ENCODE measurements around the gene MUC5B. TPM values are rescaled to one million over a fixed set of nuclear protein-coding genes. Genes with fewer than 3 reads are reported as not detected.
"Not testable (repeated sequence)": the region's sequence is repeated elsewhere in the genome, so short reads cannot be mapped to it uniquely, and the experiment has no call there.

Gene MUC5B
- total and polyA plus RNA-seq, 4 donors = 0.25 TPM; not detected in 3

DNA sequence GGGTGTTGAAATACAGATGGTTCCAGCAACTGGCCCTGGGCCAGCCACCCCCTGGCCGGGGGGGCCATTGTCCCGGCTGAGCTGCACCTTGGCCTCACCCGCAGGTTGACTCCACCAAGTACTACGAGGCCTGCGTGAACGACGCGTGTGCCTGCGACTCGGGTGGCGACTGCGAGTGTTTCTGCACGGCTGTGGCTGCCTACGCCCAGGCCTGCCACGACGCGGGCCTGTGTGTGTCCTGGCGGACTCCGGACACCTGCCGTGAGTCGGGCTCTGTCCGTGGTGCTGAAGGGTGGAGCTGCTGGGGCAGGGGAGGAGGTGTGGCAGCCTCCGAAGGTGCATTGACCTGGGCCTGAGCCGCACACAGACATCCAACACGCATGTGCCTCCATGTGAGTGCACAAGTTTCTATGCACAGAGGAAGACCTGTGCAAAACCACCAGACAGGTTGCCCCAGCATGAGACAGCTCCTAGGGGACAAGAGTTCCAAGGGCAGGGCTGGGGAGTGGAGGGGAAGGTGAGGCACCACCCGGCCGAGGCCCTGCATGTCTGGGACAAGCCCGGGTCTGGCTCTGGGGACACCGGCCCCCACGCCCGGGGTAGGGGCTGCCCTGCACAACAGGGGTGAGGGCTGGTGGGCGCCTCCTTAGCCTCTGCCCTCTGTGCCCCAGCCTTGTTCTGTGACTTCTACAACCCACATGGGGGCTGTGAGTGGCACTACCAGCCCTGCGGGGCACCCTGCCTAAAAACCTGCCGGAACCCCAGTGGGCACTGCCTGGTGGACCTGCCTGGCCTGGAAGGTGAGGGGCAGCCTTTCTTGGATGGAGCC is 16.1 kb downstream of the MUC5B start:
- H3K27ac ChIP-seq (ENCODE audit: low read depth in 1 of 2, low read length in 2 of 2) = no peak overlapping the region
- no peak overlapping the region for H3K4me3 ChIP-seq (ENCODE audit: low read length in 2 of 2)
- intact Hi-C loops (cut with DNase I) = no loop called here
- WGBS, 2 donors = 64 to 66% methylated on average over 34 of the region's 34 CpGs
- ATAC-seq (ENCODE audit: low FRiP score) (no peak), DNase-seq (no peak)
- H3K27me3 ChIP-seq (ENCODE audit: control insufficient read depth in 1 of 2, insufficient read depth in 2 of 2, low read length in 1 of 2) = no peaks in the 10 kb centered on the region
- H3K36me3 ChIP-seq (ENCODE audit: control insufficient read depth in 1 of 2, insufficient read depth in 2 of 2, low read length in 1 of 2) = no peaks in the 10 kb centered on the region
- no peaks in the 10 kb centered on the region for H3K9me3 ChIP-seq (ENCODE audit: control insufficient read depth, low read length)
- H3K4me1 ChIP-seq (ENCODE audit: control insufficient read depth in 1 of 2, insufficient read depth in 2 of 2, low read length in 2 of 2) = no peaks in the 10 kb centered on the region

DNA sequence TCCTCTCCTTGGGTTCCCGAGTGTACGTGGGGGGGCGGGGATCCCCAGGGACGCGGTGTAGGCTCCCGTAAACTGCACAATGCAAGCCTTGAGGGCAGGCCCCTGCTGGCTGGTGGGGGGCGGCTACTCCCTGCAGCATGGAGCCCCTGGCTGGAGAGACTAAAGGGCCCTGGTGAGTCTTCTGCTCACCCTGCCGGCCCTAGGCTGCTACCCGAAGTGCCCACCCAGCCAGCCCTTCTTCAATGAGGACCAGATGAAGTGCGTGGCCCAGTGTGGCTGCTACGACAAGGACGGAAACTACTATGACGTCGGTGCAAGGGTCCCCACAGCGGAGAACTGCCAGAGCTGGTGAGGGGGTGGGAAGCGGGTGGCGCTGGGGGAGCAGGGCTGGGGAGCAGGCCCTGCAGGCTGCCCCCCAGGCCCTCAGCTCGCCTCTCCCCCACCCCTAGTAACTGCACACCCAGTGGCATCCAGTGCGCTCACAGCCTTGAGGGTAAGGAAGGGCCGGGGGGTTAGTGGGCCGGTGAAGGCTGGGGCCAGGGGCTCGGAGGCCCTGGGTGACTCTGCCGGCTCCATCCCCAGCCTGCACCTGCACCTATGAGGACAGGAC is 16.8 kb downstream of the MUC5B start:
- DNase-seq = no peak
- no peaks in the 10 kb centered on the region for H3K9me3 ChIP-seq (ENCODE audit: control insufficient read depth, low read length)

DNA sequence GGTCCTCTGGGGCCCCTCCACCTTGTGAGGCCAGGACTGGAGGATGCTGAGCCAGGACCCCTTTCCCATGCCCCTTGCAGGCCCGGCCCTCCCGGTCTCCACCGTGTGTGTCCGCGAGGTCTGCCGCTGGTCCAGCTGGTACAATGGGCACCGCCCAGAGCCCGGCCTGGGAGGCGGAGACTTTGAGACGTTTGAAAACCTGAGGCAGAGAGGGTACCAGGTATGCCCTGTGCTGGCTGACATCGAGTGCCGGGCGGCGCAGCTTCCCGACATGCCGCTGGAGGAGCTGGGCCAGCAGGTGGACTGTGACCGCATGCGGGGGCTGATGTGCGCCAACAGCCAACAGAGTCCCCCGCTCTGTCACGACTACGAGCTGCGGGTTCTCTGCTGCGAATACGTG is 17.9 kb downstream of the MUC5B start:
- Histone ChIP-seq H3K27me3 (ENCODE audit: control insufficient read depth in 1 of 2, insufficient read depth in 2 of 2, low read length in 1 of 2) (no peaks in the 10 kb centered on the region), H3K27ac (ENCODE audit: low read depth in 1 of 2, low read length in 2 of 2) (no peak overlapping the region), H3K36me3 (ENCODE audit: control insufficient read depth in 1 of 2, insufficient read depth in 2 of 2, low read length in 1 of 2) (no peaks in the 10 kb centered on the region), H3K4me3 (ENCODE audit: low read length in 2 of 2) (no peak overlapping the region), H3K9me3 (ENCODE audit: control insufficient read depth, low read length) (no peaks in the 10 kb centered on the region), H3K4me1 (ENCODE audit: control insufficient read depth in 1 of 2, insufficient read depth in 2 of 2, low read length in 2 of 2) (no peaks in the 10 kb centered on the region)
- no peak for DNase-seq
- no peak for ATAC-seq (ENCODE audit: low FRiP score)
- 95 to 96% methylated on average over 25 of the region's 25 CpGs for WGBS, 2 donors
- intact Hi-C loops (cut with DNase I) = no loop called here

More for the DNA sequence above, 16.8 kb downstream of the MUC5B start:
- peak; percentile 6 for ATAC-seq (ENCODE audit: low FRiP score)
- WGBS, 2 donors = 87 to 88% methylated on average over 23 of the region's 23 CpGs
- no peak overlapping the region for H3K27ac ChIP-seq (ENCODE audit: low read depth in 1 of 2, low read length in 2 of 2)
- H3K36me3 ChIP-seq (ENCODE audit: control insufficient read depth in 1 of 2, insufficient read depth in 2 of 2, low read length in 1 of 2) = no peaks in the 10 kb centered on the region
- H3K27me3 ChIP-seq (ENCODE audit: control insufficient read depth in 1 of 2, insufficient read depth in 2 of 2, low read length in 1 of 2) = no peaks in the 10 kb centered on the region
- H3K4me3 ChIP-seq (ENCODE audit: low read length in 2 of 2) = no peak overlapping the region
- intact Hi-C loops (cut with DNase I) = no loop called here
- H3K4me1 ChIP-seq (ENCODE audit: control insufficient read depth in 1 of 2, insufficient read depth in 2 of 2, low read length in 2 of 2) = no peaks in the 10 kb centered on the region

DNA sequence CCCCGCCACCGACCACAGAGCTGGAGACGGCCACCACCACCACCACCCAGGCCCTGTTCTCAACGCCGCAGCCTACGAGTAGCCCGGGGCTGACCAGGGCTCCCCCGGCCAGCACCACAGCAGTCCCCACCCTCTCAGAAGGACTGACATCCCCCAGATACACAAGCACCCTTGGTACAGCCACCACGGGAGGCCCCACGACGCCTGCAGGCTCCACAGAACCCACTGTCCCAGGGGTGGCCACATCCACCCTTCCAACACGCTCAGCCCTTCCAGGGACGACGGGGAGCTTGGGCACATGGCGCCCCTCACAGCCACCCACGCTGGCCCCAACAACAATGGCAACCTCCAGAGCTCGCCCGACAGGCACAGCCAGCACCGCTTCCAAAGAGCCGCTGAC is 18.8 kb downstream of the MUC5B start:
- 93 to 97% methylated on average over 20 of the region's 20 CpGs for WGBS, 2 donors
- no peak overlapping the region for H3K4me3 ChIP-seq (ENCODE audit: low read length in 2 of 2)
- H3K36me3 ChIP-seq (ENCODE audit: control insufficient read depth in 1 of 2, insufficient read depth in 2 of 2, low read length in 1 of 2) = no peaks in the 10 kb centered on the region
- H3K27ac ChIP-seq (ENCODE audit: low read depth in 1 of 2, low read length in 2 of 2) = no peak overlapping the region
- H3K27me3 ChIP-seq (ENCODE audit: control insufficient read depth in 1 of 2, insufficient read depth in 2 of 2, low read length in 1 of 2) = no peaks in the 10 kb centered on the region
- H3K4me1 ChIP-seq (ENCODE audit: control insufficient read depth in 1 of 2, insufficient read depth in 2 of 2, low read length in 2 of 2) = no peaks in the 10 kb centered on the region
- H3K9me3 ChIP-seq (ENCODE audit: control insufficient read depth, low read length) = no peaks in the 10 kb centered on the region
- DNase-seq = no peak
- intact Hi-C loops (cut with DNase I) = no loop called here
- no peak for ATAC-seq (ENCODE audit: low FRiP score)

GRCh38 chr11:1242289-1242688 is 19.4 kb downstream of the MUC5B start:
- no peak for DNase-seq
- ATAC-seq (ENCODE audit: low FRiP score) = no peak
- H3K4me1 ChIP-seq (ENCODE audit: control insufficient read depth in 1 of 2, insufficient read depth in 2 of 2, low read length in 2 of 2) = no peaks in the 10 kb centered on the region
- no peak overlapping the region for H3K4me3 ChIP-seq (ENCODE audit: low read length in 2 of 2)
- no peaks in the 10 kb centered on the region for H3K9me3 ChIP-seq (ENCODE audit: control insufficient read depth, low read length)
- intact Hi-C loops (cut with DNase I) = no loop called here
- H3K27me3 ChIP-seq (ENCODE audit: control insufficient read depth in 1 of 2, insufficient read depth in 2 of 2, low read length in 1 of 2) = no peaks in the 10 kb centered on the region
- WGBS, 2 donors = 95% methylated on average over 19 to 20 of the region's 20 CpGs
- no peak overlapping the region for H3K27ac ChIP-seq (ENCODE audit: low read depth in 1 of 2, low read length in 2 of 2)
- H3K36me3 ChIP-seq (ENCODE audit: control insufficient read depth in 1 of 2, insufficient read depth in 2 of 2, low read length in 1 of 2) = no peaks in the 10 kb centered on the region

- H3K4me3 ChIP-seq (ENCODE audit: low read length in 2 of 2); intact Hi-C loops (cut with DNase I); DNase-seq; H3K27ac ChIP-seq (ENCODE audit: low read depth in 1 of 2, low read length in 2 of 2); H3K36me3 ChIP-seq (ENCODE audit: control insufficient read depth in 1 of 2, insufficient read depth in 2 of 2, low read length in 1 of 2); H3K27me3 ChIP-seq (ENCODE audit: control insufficient read depth in 1 of 2, insufficient read depth in 2 of 2, low read length in 1 of 2); ATAC-seq (ENCODE audit: low FRiP score); H3K9me3 ChIP-seq (ENCODE audit: control insufficient read depth, low read length); H3K4me1 ChIP-seq (ENCODE audit: control insufficient read depth in 1 of 2, insufficient read depth in 2 of 2, low read length in 2 of 2): not testable (repeated sequence)
- WGBS, 2 donors = 89 to 95% methylated on average over 4 to 10 of the region's 11 CpGs
Measured at GRCh38 chr11:1242751-1243150, 19.9 kb downstream of the MUC5B start.

- intact Hi-C loops (cut with DNase I); DNase-seq; ATAC-seq (ENCODE audit: low FRiP score); H3K36me3 ChIP-seq (ENCODE audit: control insufficient read depth in 1 of 2, insufficient read depth in 2 of 2, low read length in 1 of 2); H3K4me3 ChIP-seq (ENCODE audit: low read length in 2 of 2); H3K27me3 ChIP-seq (ENCODE audit: control insufficient read depth in 1 of 2, insufficient read depth in 2 of 2, low read length in 1 of 2); H3K27ac ChIP-seq (ENCODE audit: low read depth in 1 of 2, low read length in 2 of 2); H3K9me3 ChIP-seq (ENCODE audit: control insufficient read depth, low read length); H3K4me1 ChIP-seq (ENCODE audit: control insufficient read depth in 1 of 2, insufficient read depth in 2 of 2, low read length in 2 of 2): not testable (repeated sequence)
- WGBS, 2 donors = 97% methylated on average over 13 to 15 of the region's 18 CpGs
Measured at GRCh38 chr11:1243521-1243920, 20.7 kb downstream of the MUC5B start.

DNA sequence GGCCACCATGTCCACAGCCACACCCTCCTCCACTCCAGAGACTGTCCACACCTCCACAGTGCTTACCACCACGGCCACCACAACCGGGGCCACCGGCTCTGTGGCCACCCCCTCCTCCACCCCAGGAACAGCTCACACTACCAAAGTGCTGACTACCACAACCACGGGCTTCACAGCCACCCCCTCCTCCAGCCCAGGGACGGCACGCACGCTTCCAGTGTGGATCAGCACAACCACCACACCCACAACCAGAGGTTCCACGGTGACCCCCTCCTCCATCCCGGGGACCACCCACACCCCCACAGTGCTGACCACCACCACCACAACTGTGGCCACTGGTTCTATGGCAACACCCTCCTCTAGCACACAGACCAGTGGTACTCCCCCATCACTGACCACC is 21.7 kb downstream of the MUC5B start:
- 92 to 96% methylated on average over 8 to 9 of the region's 9 CpGs for WGBS, 2 donors

GRCh38 chr11:1245717-1246116 is 22.9 kb downstream of the MUC5B start:
- H3K4me3 ChIP-seq (ENCODE audit: low read length in 2 of 2); H3K27me3 ChIP-seq (ENCODE audit: control insufficient read depth in 1 of 2, insufficient read depth in 2 of 2, low read length in 1 of 2); intact Hi-C loops (cut with DNase I); H3K36me3 ChIP-seq (ENCODE audit: control insufficient read depth in 1 of 2, insufficient read depth in 2 of 2, low read length in 1 of 2); H3K9me3 ChIP-seq (ENCODE audit: control insufficient read depth, low read length); ATAC-seq (ENCODE audit: low FRiP score); H3K4me1 ChIP-seq (ENCODE audit: control insufficient read depth in 1 of 2, insufficient read depth in 2 of 2, low read length in 2 of 2); DNase-seq; H3K27ac ChIP-seq (ENCODE audit: low read depth in 1 of 2, low read length in 2 of 2): not testable (repeated sequence)
- 87 to 95% methylated on average over 13 of the region's 14 CpGs for WGBS, 2 donors

More for the DNA sequence above, 21.7 kb downstream of the MUC5B start:
- DNase-seq; H3K4me3 ChIP-seq (ENCODE audit: low read length in 2 of 2); H3K27me3 ChIP-seq (ENCODE audit: control insufficient read depth in 1 of 2, insufficient read depth in 2 of 2, low read length in 1 of 2); H3K9me3 ChIP-seq (ENCODE audit: control insufficient read depth, low read length); H3K27ac ChIP-seq (ENCODE audit: low read depth in 1 of 2, low read length in 2 of 2); H3K36me3 ChIP-seq (ENCODE audit: control insufficient read depth in 1 of 2, insufficient read depth in 2 of 2, low read length in 1 of 2); ATAC-seq (ENCODE audit: low FRiP score); H3K4me1 ChIP-seq (ENCODE audit: control insufficient read depth in 1 of 2, insufficient read depth in 2 of 2, low read length in 2 of 2); intact Hi-C loops (cut with DNase I): not testable (repeated sequence)

Data from aorta (tissue), 5 donors.